Adipocyte (in vitro differentiated cells): Measurements from ENCODE around the gene SLC25A19.
A peak's percentile ranks its signal among the peaks of the same experiment; 100 is the strongest.
"Not testable (repeated sequence)": the region's sequence is repeated elsewhere in the genome, so short reads cannot be mapped to it uniquely, and the experiment has no call there.

Experiments
- DNase-seq: peaks from one replicate; pipeline ENCODE4 v3.0.0-alpha.2; 2015; ENCODE audit warnings: low read depth
- H3K27me3 ChIP-seq: replicated peaks from 2 replicates; pipeline ENCODE4 v1.7.0; 2013; ENCODE audit warnings: mild to moderate bottlenecking, low read length, moderate library complexity; ENCODE audit not compliant: control insufficient read depth, insufficient read depth
- H3K36me3 ChIP-seq: 2 replicates; pipeline ENCODE4 v1.7.0; 2013; ENCODE audit warnings: low read length, mild to moderate bottlenecking, moderate library complexity; ENCODE audit not compliant: control insufficient read depth, insufficient read depth, severe bottlenecking
- H3K4me1 ChIP-seq: 2 replicates; pipeline ENCODE4 v1.7.0; 2013; ENCODE audit warnings: mild to moderate bottlenecking, low read length, moderate library complexity; ENCODE audit not compliant: control insufficient read depth, insufficient read depth
- H3K4me3 ChIP-seq: 2 replicates; pipeline ENCODE4 v1.7.0; 2013; ENCODE audit warnings: mild to moderate bottlenecking, low read length, moderate library complexity
- H3K9ac ChIP-seq: 2 replicates; pipeline ENCODE4 v1.7.0; 2013; ENCODE audit warnings: mild to moderate bottlenecking, low read length, moderate library complexity
- H3K9me3 ChIP-seq: 2 replicates; pipeline ENCODE4 v1.7.0; 2013; ENCODE audit warnings: mild to moderate bottlenecking, low read length, moderate library complexity; ENCODE audit not compliant: control insufficient read depth

Gene SLC25A19

GRCh38 chr17:75300280-75300679, 11.0 kb upstream of the SLC25A19 start:
- Histone ChIP-seq H3K36me3 (no peaks in the 10 kb centered on the region), H3K27me3 (no peaks in the 10 kb centered on the region), H3K4me3 (no peak overlapping the region), H3K4me1 (no peaks in the 10 kb centered on the region), H3K9me3 (no peaks in the 10 kb centered on the region), H3K9ac (no peak overlapping the region)
- peak; percentile 31 for DNase-seq

DNA sequence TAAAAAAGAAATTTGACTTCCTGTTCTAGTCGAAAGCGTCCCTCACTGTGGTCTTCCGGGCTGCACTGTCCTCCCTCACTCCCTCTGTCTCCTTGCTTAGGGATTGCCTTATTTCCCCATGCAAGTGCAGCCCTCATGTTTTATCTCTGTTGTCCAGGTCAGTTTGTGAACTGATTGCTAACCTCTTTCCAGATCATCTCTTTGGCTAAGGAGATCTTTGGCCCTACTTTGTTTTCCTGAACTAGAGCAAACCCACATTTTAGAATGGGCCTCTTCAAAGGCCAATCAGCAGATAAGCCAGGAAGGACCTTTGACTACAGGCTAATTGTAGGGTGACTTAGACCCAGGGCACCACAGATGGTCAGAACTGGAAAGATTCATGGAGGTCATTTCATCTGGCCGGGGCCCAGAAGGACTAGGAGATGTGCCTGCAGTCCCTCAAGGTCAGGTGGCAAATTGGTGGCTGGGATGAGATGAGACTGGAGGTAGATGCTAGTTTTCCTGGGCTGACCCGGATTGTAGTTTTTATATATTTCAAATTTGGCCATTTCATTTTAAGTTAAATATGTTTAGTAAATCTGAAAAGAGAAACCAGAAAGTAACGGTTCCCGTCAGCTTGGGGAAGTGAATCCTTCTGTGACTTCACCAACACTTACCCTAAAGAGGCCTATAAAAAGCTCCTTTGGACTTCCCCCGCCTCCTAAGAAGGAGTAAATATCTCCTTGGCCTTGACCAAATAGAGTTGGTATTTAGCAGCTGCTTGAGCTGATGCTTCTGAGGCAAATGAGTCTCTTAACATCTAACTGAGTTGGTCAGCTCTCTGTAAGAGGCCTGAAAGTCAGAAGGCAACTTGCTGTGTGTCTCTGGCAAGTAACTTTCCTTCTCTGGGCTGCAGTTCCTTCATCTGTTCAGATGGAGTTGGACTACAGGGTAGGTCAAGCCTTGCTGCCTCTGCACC, 6.2 kb upstream of the SLC25A19 start:
- Histone ChIP-seq H3K4me3 (no peak overlapping the region), H3K36me3 (no peaks in the 10 kb centered on the region), H3K9ac (no peak overlapping the region), H3K9me3 (no peaks in the 10 kb centered on the region), H3K4me1 (no peaks in the 10 kb centered on the region), H3K27me3 (no peaks in the 10 kb centered on the region)
- DNase-seq = no peak

GRCh38 chr17:75292810-75293448, 3.7 kb upstream of the SLC25A19 start:
- not testable (repeated sequence) for H3K9ac ChIP-seq, H3K27me3 ChIP-seq, H3K9me3 ChIP-seq, H3K36me3 ChIP-seq, H3K4me3 ChIP-seq, DNase-seq, H3K4me1 ChIP-seq

DNA sequence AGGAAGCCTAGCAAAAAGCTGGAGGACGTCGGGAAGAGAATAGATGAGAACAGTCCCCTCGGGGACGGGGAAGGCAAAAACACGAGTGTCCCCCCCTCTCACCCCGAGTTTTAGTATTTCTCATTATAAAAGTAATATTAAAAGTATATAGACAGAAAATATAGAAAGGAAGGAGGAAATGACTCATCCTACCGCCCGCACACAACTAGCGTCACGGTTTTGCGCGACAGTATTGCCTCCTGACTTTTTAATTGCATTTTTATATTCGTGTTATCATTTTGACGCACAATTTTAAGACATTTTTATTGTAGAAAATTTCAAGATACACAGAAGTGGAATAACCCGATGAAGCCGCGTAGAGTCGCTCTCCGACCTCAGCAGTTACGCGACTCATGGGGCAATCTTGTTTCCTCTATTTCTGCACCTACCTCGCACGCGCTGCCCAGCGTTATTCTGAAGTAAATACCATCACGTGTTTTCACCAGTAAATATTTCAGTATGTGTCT, 652 bp upstream of the SLC25A19 start:
- Histone ChIP-seq H3K27me3 (no peaks in the 10 kb centered on the region), H3K4me3 (peak overlapping the region; percentile 95), H3K9ac (peak overlapping the region; percentile 94), H3K9me3 (no peaks in the 10 kb centered on the region), H3K36me3 (peaks cover 7% of the 10 kb centered on the region), H3K4me1 (no peaks in the 10 kb centered on the region)
- peak; percentile 82 for DNase-seq

DNA sequence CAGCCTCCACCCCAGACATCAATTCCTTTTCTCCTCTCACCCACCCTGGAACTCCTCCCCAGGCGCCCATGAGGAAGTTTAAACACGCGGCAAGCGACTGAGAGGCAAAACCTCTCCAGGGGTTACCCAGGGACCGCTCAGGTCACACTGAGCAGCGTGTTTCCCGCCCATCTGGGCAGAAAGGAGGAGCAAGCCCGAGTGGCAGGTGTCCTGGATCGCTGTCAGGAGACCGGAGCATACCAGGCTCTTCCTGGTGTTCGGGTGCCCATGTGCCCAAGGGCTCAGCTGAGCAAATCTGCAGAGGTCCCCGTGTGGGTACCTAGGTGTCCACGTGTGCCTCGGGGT, 491 bp downstream of the SLC25A19 start:
- Histone ChIP-seq H3K36me3 (peaks cover 7% of the 10 kb centered on the region), H3K9me3 (no peaks in the 10 kb centered on the region), H3K9ac (peak overlapping the region; percentile 94), H3K4me3 (peak overlapping the region; percentile 95), H3K27me3 (no peaks in the 10 kb centered on the region), H3K4me1 (no peaks in the 10 kb centered on the region)
- no peak for DNase-seq

GRCh38 chr17:75288359-75288758, 874 bp downstream of the SLC25A19 start:
- Histone ChIP-seq H3K4me3 (peak overlapping the region; percentile 95), H3K9me3 (no peaks in the 10 kb centered on the region), H3K36me3 (peaks cover 7% of the 10 kb centered on the region), H3K9ac (peak overlapping the region; percentile 94), H3K27me3 (no peaks in the 10 kb centered on the region), H3K4me1 (no peaks in the 10 kb centered on the region)
- DNase-seq = no peak

DNA sequence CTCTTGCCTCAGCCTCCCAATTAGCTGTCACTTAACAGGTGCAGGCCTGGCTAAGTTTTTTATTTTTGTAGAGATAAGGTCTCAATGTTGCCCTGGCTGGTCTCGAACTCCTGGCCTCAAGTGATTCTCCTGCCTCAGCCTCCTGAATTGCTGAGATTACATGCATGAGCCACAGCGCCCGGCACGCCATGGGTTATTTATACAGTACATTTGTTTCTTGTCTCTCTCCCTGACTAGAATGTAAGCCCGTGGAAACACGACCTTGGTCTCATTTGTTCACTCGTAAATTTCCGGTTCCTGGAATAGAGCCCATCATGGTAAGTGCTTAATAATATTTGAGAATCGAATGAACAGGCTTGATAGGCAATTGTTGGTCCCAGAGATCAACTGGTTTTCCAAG, 2.0 kb downstream of the SLC25A19 start:
- H3K4me1 ChIP-seq = no peaks in the 10 kb centered on the region
- no peaks in the 10 kb centered on the region for H3K9me3 ChIP-seq
- no peak for DNase-seq
- H3K27me3 ChIP-seq = no peaks in the 10 kb centered on the region
- no peak overlapping the region for H3K4me3 ChIP-seq
- H3K36me3 ChIP-seq = peaks cover 7% of the 10 kb centered on the region
- H3K9ac ChIP-seq = no peak overlapping the region

GRCh38 chr17:75285123-75285522, 4.1 kb downstream of the SLC25A19 start:
- Histone ChIP-seq H3K9me3 (no peaks in the 10 kb centered on the region), H3K36me3 (peaks cover 7% of the 10 kb centered on the region), H3K27me3 (no peaks in the 10 kb centered on the region), H3K4me3 (no peak overlapping the region), H3K9ac (no peak overlapping the region), H3K4me1 (no peaks in the 10 kb centered on the region)
- no peak for DNase-seq

DNA sequence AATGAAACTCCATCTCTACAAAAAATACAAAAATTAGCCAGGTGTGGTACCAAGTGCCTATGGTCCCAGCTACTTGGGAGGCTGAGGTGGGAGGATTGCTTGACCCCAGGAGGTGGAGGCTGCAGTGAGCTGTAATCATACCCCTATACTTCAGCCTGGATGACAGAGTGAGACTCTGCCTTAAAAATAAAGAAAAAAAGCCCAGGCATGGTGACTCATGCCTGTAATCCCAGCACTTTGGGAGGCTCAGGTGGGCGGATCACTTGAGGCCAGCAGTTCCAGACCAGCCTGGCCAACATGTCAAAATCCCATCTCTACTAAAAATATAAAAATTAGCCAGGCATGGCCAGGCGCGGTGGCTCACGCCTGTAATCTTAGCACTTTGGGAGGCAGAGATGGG, 9.0 kb downstream of the SLC25A19 start:
- not testable (repeated sequence) for DNase-seq, H3K27me3 ChIP-seq, H3K36me3 ChIP-seq, H3K9ac ChIP-seq, H3K4me3 ChIP-seq, H3K9me3 ChIP-seq
- H3K4me1 ChIP-seq = peaks cover 13% of the 10 kb centered on the region

DNA sequence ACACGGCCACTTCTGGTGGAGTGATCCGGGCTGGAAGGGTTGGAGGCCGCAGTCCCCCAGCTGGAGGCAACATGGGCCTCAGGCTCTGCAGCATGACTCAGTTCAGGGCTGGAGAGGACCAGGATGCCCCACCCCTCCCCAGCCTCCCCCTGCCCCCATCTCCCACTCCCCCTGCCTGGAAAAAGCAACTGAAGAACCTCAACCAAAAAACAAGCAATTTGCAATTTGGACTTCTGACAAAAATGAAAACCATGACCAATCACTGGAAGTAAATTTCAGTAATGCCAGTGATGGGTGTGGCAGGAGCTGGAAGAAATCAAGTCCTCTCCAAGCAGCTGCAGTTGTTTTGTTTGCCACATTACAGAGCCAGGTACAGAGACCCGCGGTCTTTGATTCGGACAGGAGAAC, 11.6 kb downstream of the SLC25A19 start:
- Histone ChIP-seq H3K4me1 (peaks cover 29% of the 10 kb centered on the region), H3K27me3 (no peaks in the 10 kb centered on the region), H3K36me3 (peaks cover 5% of the 10 kb centered on the region), H3K9ac (no peak overlapping the region), H3K9me3 (no peaks in the 10 kb centered on the region), H3K4me3 (no peak overlapping the region)
- DNase-seq = peak; percentile 86

- H3K4me3 ChIP-seq = no peak overlapping the region
- no peak overlapping the region for H3K9ac ChIP-seq
- H3K9me3 ChIP-seq = no peaks in the 10 kb centered on the region
- no peaks in the 10 kb centered on the region for H3K27me3 ChIP-seq
- peaks cover 49% of the 10 kb centered on the region for H3K4me1 ChIP-seq
- DNase-seq = peak; percentile 62
- peaks cover 5% of the 10 kb centered on the region for H3K36me3 ChIP-seq
Observed at GRCh38 chr17:75273977-75274708, 15.1 kb downstream of the SLC25A19 start.
